ENCODE measurements around the gene PLCE1. TPM values are rescaled to one million over a fixed set of nuclear protein-coding genes. Genes with fewer than 3 reads are reported as not detected.

PLCE1 gene
- total and polyA plus RNA-seq, 2 of the 13 experiments (the other 11 are each of a cell fraction or from before 2014, with no cell fraction given) = 0.04 TPM; not detected in 1

DNA sequence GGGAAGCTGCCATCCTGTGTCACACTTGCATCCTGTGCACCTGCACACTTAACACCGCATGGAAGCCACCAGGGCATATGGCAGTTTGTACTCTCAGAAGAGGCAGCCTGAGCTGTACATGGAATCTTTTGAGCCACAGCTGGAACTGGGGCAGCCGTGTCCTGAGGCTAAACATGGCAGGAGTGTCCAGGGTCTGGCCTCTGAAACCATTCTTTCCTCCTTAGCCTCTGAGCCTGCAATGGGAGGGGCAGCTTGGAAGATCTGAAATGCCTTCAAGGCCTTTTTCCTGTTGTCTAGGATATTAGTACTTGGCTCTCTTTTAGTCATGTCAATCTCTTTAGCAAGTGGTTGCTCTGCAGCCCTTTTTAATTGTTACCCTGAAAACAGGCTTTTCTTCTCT lies 16.4 kb downstream of the PLCE1 start:
- ChIA-PET POLR2A (no interaction called here), CTCF (ENCODE audit: low intra/inter-chr PET ratio, low total read pairs) (no interaction called here)
- no peaks in the 10 kb centered on the region for H3K4me1 ChIP-seq (ENCODE audit: insufficient read depth, low read length)
- H3K27me3 ChIP-seq (ENCODE audit: control insufficient read depth in 1 of 2, insufficient read depth in 2 of 2, low read length in 2 of 2) = no peaks in the 10 kb centered on the region
- H3K79me2 ChIP-seq (ENCODE audit: insufficient read depth, low read length) = no peaks in the 10 kb centered on the region
- H3K4me3 ChIP-seq (replicated peaks in 1 of 3; ENCODE audit: insufficient read depth in 1 of 3, low read depth in 2 of 3, low read length in 3 of 3) = no peak overlapping the region
- H3K36me3 ChIP-seq (replicated peaks in 1 of 2; ENCODE audit: control insufficient read depth in 1 of 2, insufficient read depth in 2 of 2, low read length in 2 of 2) = no peaks in the 10 kb centered on the region
- BruUV-seq (replicated peaks) = no TSS peak
- H4K20me1 ChIP-seq (ENCODE audit: insufficient read depth, low read length) = no peaks in the 10 kb centered on the region
- no peak for DNase-seq (ENCODE audit: low spot score)
- ATAC-seq = no peak
- intact Hi-C loops (cut with micrococcal nuclease; ENCODE audit: unreplicated experiment) (no loop called here), in situ Hi-C loops (cut with HindIII; ENCODE audit: extremely low pct_ligation_motif_present, low pct_unique_long_range_greater_than_20kb) (no loop called here)
- no peak overlapping the region for H3K4me2 ChIP-seq (ENCODE audit: low read depth, low read length)
- no peak overlapping the region for H3K9ac ChIP-seq (ENCODE audit: insufficient read depth, low read depth, low read length)
- no peak overlapping the region for H3K27ac ChIP-seq (ENCODE audit: extremely low read length, insufficient read depth, low read length)
- WGBS (ENCODE audit: low lambda C conversion rate) = no CpG with 5 or more reads among the region's 2 CpGs
- no peak for FAIRE-seq
- H2AFZ ChIP-seq (ENCODE audit: low read length) = no peak overlapping the region
- no peak for TF ChIP-seq ATF6 (CRISPR knock-in tag; conservative IDR thresholded peaks at IDR 0.05)
- TF ChIP-seq ADNP (CRISPR knock-in tag; IDR thresholded peaks at IDR 0.05) = no peak
- no peak for TF ChIP-seq KLF12 (CRISPR knock-in tag; IDR thresholded peaks at IDR 0.05; ENCODE audit: borderline replicate concordance)
- TF ChIP-seq ZNF160 (CRISPR knock-in tag; IDR thresholded peaks at IDR 0.05) = no peak
- no peak for TF ChIP-seq ZNF547 (CRISPR knock-in tag; IDR thresholded peaks at IDR 0.05)
- TF ChIP-seq HOXA3 (CRISPR knock-in tag; IDR thresholded peaks at IDR 0.05) = no peak
- TF ChIP-seq MIER2 (CRISPR knock-in tag; IDR thresholded peaks at IDR 0.05) = no peak
- TF ChIP-seq ZMYM3 (CRISPR knock-in tag; IDR thresholded peaks at IDR 0.05) = no peak
- H3K9me3 ChIP-seq (ENCODE audit: low read length) = no peaks in the 10 kb centered on the region

GRCh38 chr10:94010886-94011285 lies 17.2 kb downstream of the PLCE1 start:
- no peak for ATAC-seq
- no TSS peak for BruUV-seq (replicated peaks)
- POLR2A ChIA-PET = no interaction called here

More at GRCh38 chr10:94010886-94011285, 17.2 kb downstream of the PLCE1 start:
- in situ Hi-C loops (cut with HindIII; ENCODE audit: extremely low pct_ligation_motif_present, low pct_unique_long_range_greater_than_20kb) (no loop called here), intact Hi-C loops (cut with micrococcal nuclease; ENCODE audit: unreplicated experiment) (no loop called here)
- no peak for FAIRE-seq
- Histone ChIP-seq H4K20me1 (ENCODE audit: insufficient read depth, low read length) (no peaks in the 10 kb centered on the region), H3K9ac (ENCODE audit: insufficient read depth, low read depth, low read length) (no peak overlapping the region), H3K27me3 (ENCODE audit: control insufficient read depth in 1 of 2, insufficient read depth in 2 of 2, low read length in 2 of 2) (no peaks in the 10 kb centered on the region), H3K27ac (ENCODE audit: extremely low read length, insufficient read depth, low read length) (no peak overlapping the region), H3K9me3 (ENCODE audit: low read length) (no peaks in the 10 kb centered on the region), H3K4me1 (ENCODE audit: insufficient read depth, low read length) (no peaks in the 10 kb centered on the region), H3K4me2 (ENCODE audit: low read depth, low read length) (no peak overlapping the region), H3K4me3 (replicated peaks in 1 of 3; ENCODE audit: insufficient read depth in 1 of 3, low read depth in 2 of 3, low read length in 3 of 3) (no peak overlapping the region), H3K36me3 (replicated peaks in 1 of 2; ENCODE audit: control insufficient read depth in 1 of 2, insufficient read depth in 2 of 2, low read length in 2 of 2) (no peaks in the 10 kb centered on the region), H2AFZ (ENCODE audit: low read length) (no peak overlapping the region), H3K79me2 (ENCODE audit: insufficient read depth, low read length) (no peaks in the 10 kb centered on the region)
- no peak for DNase-seq (ENCODE audit: low spot score)
- TF ChIP-seq ZSCAN25 (CRISPR knock-in tag; IDR thresholded peaks at IDR 0.05) (no peak), PRMT3 (CRISPR knock-in tag; IDR thresholded peaks at IDR 0.05; ENCODE audit: borderline replicate concordance, low read depth) (no peak), ZBTB39 (CRISPR knock-in tag; IDR thresholded peaks at IDR 0.05) (no peak), RBM22 (optimal IDR thresholded peaks at IDR 0.05; ENCODE audit: low read length) (no peak), ZNF777 (CRISPR knock-in tag; IDR thresholded peaks at IDR 0.05) (no peak), NR2F2 (IDR thresholded peaks at IDR 0.05; ENCODE audit: borderline replicate concordance, low read depth) (no peak), ZBTB42 (CRISPR knock-in tag; IDR thresholded peaks at IDR 0.05) (no peak), RBFOX2 (IDR thresholded peaks at IDR 0.05; ENCODE audit: low read depth, low read length) (no peak)
- CTCF ChIA-PET (ENCODE audit: low intra/inter-chr PET ratio, low total read pairs) = no interaction called here
